HCT116 (cell line): ENCODE results near the gene PTCH2. TPM values are rescaled to one million over a fixed set of nuclear protein-coding genes. Genes with fewer than 3 reads are reported as not detected.

Experiments used
- ATAC-seq: fragments of 200-7000 bp; cut with Tn5 transposase; 2 replicates; pipeline ENCODE4 v1.9.1; 2020; ENCODE audit warnings: mild to moderate bottlenecking, moderate library complexity
- BruUV-seq: library from RNA; stranded (reverse); fragments of 400-500 nt; replicated peaks from 2 replicates; lab custom pipeline; 2021; lab: Mats Ljungman, UMichigan
- CTCF ChIA-PET: fragments of 300-600 bp; sonication (Branson Sonifier 250); formaldehyde crosslinking; loops from one replicate; lab custom pipeline; 2021; ENCODE audit warnings: antibody characterized with exemption; lab: Charles Lee
- POLR2A ChIA-PET: fragments of 300-600, 350-600 bp; sonication (Branson Sonifier 250); formaldehyde crosslinking; loops from one replicate; lab custom pipeline; 2021; ENCODE audit warnings: antibody characterized with exemption; lab: Charles Lee
- RAD21 ChIA-PET, 2 experiments: fragments of 300-600 bp; sonication (Branson Sonifier 250); formaldehyde crosslinking; loops; one replicate each; lab custom pipeline; 2023; ENCODE audit warnings: low total read pairs in 2 of 2; ENCODE audit not compliant: uncharacterized antibody in 2 of 2, unreplicated experiment in 2 of 2, low non-redundant PET in 1 of 2; lab: Charles Lee
- DNase-seq: peaks from one replicate; pipeline ENCODE4 v3.0.0-alpha.2; 2010; ENCODE audit warnings: low read depth, low spot score
- H2AFZ ChIP-seq: fragments of 200-600 bp; shearing (Covaris generic), sonication (generic); 2 replicates; pipeline ENCODE4 v1.6.1; 2017; ENCODE audit warnings: low read depth, mixed run types, mixed read lengths, antibody characterized with exemption, low read length; ENCODE audit not compliant: poor library complexity, severe bottlenecking
- H3K27ac ChIP-seq: 2 replicates; pipeline ENCODE4 v1.5.1; 2012; ENCODE audit warnings: low read depth, low read length
- H3K27me3 ChIP-seq: fragments of 200-600 bp; sonication (generic); 2 replicates; pipeline ENCODE4 v1.6.1; 2016; ENCODE audit warnings: mixed run types, low read length, mixed read lengths; ENCODE audit not compliant: insufficient read depth
- H3K36me3 ChIP-seq, 2 experiments: fragments of 200-500 bp in 1 of 2; fragments of 200-600 bp in 1 of 2; sonication (Bioruptor generic) in 1 of 2; sonication (generic) in 1 of 2; 2 replicates each; pipeline versions ENCODE4 v1.5.1 to v1.6.1; 2014 to 2016; ENCODE audit warnings: low read length in 2 of 2, inconsistent platforms in 1 of 2, mixed read lengths in 1 of 2, mixed run types in 1 of 2; ENCODE audit not compliant: insufficient read depth in 2 of 2, control insufficient read depth in 1 of 2
- H3K4me1 ChIP-seq, 2 experiments: fragments of 200-600 bp in 1 of 2; sonication (generic) in 1 of 2; 2 replicates each; pipeline versions ENCODE4 v1.5.1 to v1.6.1; 2012 to 2017; ENCODE audit warnings: low read length in 2 of 2, inconsistent platforms in 1 of 2, mild to moderate bottlenecking in 1 of 2, mixed read lengths in 1 of 2, mixed run types in 1 of 2, moderate library complexity in 1 of 2; ENCODE audit not compliant: insufficient read depth in 2 of 2, control insufficient read depth in 1 of 2
- H3K4me2 ChIP-seq: fragments of 200-600 bp; sonication (generic); 2 replicates; pipeline ENCODE4 v1.6.1; 2017; ENCODE audit warnings: mixed run types, low read length, mixed read lengths
- H3K4me3 ChIP-seq, 2 experiments: fragments of 200-600 bp in 1 of 2; sonication (generic) in 1 of 2; replicated peaks in 1 of 2; 2 replicates each; pipeline ENCODE4 v1.5.1; 2011 to 2016; ENCODE audit warnings: low read length in 2 of 2, control low read depth in 1 of 2, low read depth in 1 of 2, mild to moderate bottlenecking in 1 of 2, mixed read lengths in 1 of 2, mixed run types in 1 of 2
- H3K79me2 ChIP-seq: fragments of 200-600 bp; sonication (generic); 2 replicates; pipeline ENCODE4 v1.6.1; 2017; ENCODE audit warnings: mild to moderate bottlenecking, mixed run types, low read length, moderate library complexity, mixed read lengths; ENCODE audit not compliant: insufficient read depth
- H3K9ac ChIP-seq: fragments of 200-600 bp; sonication (generic); 2 replicates; pipeline ENCODE4 v1.6.1; 2016; ENCODE audit warnings: low read length, mixed read lengths
- H3K9me2 ChIP-seq: fragments of 200-600 bp; sonication (generic), shearing (Covaris generic); 2 replicates; pipeline ENCODE4 v1.6.1; 2017; ENCODE audit warnings: mixed run types, mild to moderate bottlenecking, moderate library complexity; ENCODE audit not compliant: insufficient read depth
- H3K9me3 ChIP-seq, 2 experiments: fragments of 200-500 bp in 1 of 2; fragments of 200-600 bp in 1 of 2; sonication (Bioruptor generic) in 1 of 2; sonication (generic) in 1 of 2; 2 replicates each; pipeline ENCODE4 v1.6.1; 2014 to 2017; ENCODE audit warnings: low read length in 2 of 2, mixed read lengths in 2 of 2, inconsistent platforms in 1 of 2, low read depth in 1 of 2, mild to moderate bottlenecking in 1 of 2, mixed run types in 1 of 2, moderate library complexity in 1 of 2; ENCODE audit not compliant: control insufficient read depth in 1 of 2, insufficient read depth in 1 of 2
- H4K20me1 ChIP-seq: fragments of 200-600 bp; sonication (generic), shearing (Covaris generic); 2 replicates; pipeline ENCODE4 v1.6.1; 2017; ENCODE audit warnings: mixed run types, mild to moderate bottlenecking, moderate library complexity; ENCODE audit not compliant: insufficient read depth
- CBX3 ChIP-seq: IDR thresholded peaks from 2 replicates; pipeline ENCODE4 v1.6.1; 2012; ENCODE audit warnings: low read depth
- CEBPB ChIP-seq: IDR thresholded peaks from 2 replicates; pipeline ENCODE4 v1.6.1; 2012; ENCODE audit warnings: low read depth
- EZH2phosphoT487 ChIP-seq: fragments of 200-600 bp; IDR thresholded peaks from 2 replicates; pipeline ENCODE4 v1.6.1; 2018; ENCODE audit warnings: antibody characterized with exemption, borderline replicate concordance
- FOSL1 ChIP-seq: IDR thresholded peaks from 2 replicates; pipeline ENCODE4 v1.6.1; 2012; ENCODE audit warnings: low read depth
- MAX ChIP-seq: IDR thresholded peaks from 2 replicates; pipeline ENCODE4 v1.6.1; 2012
- POLR2A ChIP-seq: IDR thresholded peaks from 2 replicates; pipeline ENCODE4 v1.7.0; 2011; ENCODE audit warnings: borderline replicate concordance; ENCODE audit not compliant: insufficient read depth, insufficient read length; ENCODE audit errors: extremely low read depth
- REST ChIP-seq: IDR thresholded peaks from 2 replicates; pipeline ENCODE4 v1.6.1; 2012; ENCODE audit warnings: low read depth
- SP1 ChIP-seq: IDR thresholded peaks from 2 replicates; pipeline ENCODE4 v1.6.1; 2012; ENCODE audit warnings: low read depth
- TCF7L2 ChIP-seq: IDR thresholded peaks from 2 replicates; pipeline ENCODE4 v1.7.0; 2011; ENCODE audit warnings: borderline replicate concordance, inconsistent platforms; ENCODE audit not compliant: insufficient read depth, insufficient read length; ENCODE audit errors: extremely low read depth
- YY1 ChIP-seq: IDR thresholded peaks from 2 replicates; pipeline ENCODE4 v1.6.1; 2011; ENCODE audit warnings: low read length, low read depth, moderate library complexity, mild to moderate bottlenecking; ENCODE audit not compliant: insufficient replicate concordance; ENCODE audit errors: extremely low read depth
- ZBTB33 ChIP-seq: IDR thresholded peaks from 2 replicates; pipeline ENCODE4 v1.6.1; 2011; ENCODE audit warnings: mild to moderate bottlenecking, low read length, moderate library complexity; ENCODE audit not compliant: insufficient replicate concordance; ENCODE audit errors: extremely low read depth
- ZFX ChIP-seq: fragments of 450-650 bp; IDR thresholded peaks from 2 replicates; pipeline ENCODE4 v1.6.1; 2017
- ZNF274 ChIP-seq: fragments of 200-500 bp; sonication (Bioruptor generic); IDR thresholded peaks from 2 replicates; pipeline ENCODE4 v1.6.1; 2014; ENCODE audit warnings: mild to moderate bottlenecking, low read depth, low read length, inconsistent platforms
- intact Hi-C: fragments of 100-400 bp; cut with micrococcal nuclease; formaldehyde crosslinking; loops from 2 replicates; pipeline ENCODE4 v1.10.0; 2022
- total RNA-seq: library from RNA; stranded (reverse); gene quantifications from one replicate; pipeline ENCODE4 v1.2.1, GENCODE V29; 2021; ENCODE audit not compliant: unreplicated experiment

PTCH2 gene
- total RNA-seq, 1 experiment from 2014 or later: 1.3 TPM

GRCh38 chr1:44812822-44813543, 30.1 kb downstream of the PTCH2 start:
- Histone ChIP-seq H4K20me1 (no peaks in the 10 kb centered on the region), H3K9me3 (no peaks in the 10 kb centered on the region), H3K79me2 (no peaks in the 10 kb centered on the region), H3K4me3 (no peak overlapping the region), H3K36me3 (no peaks in the 10 kb centered on the region), H3K9ac (no peak overlapping the region), H2AFZ (no peak overlapping the region), H3K27me3 (no peaks in the 10 kb centered on the region), H3K4me2 (no peak overlapping the region), H3K4me1 (peaks cover 39 to 56% of the 10 kb centered on the region in 2 experiments), H3K27ac (no peak overlapping the region), H3K9me2 (no peaks in the 10 kb centered on the region)
- BruUV-seq: no TSS peak
- TF ChIP-seq FOSL1 (no peak), MAX (no peak), TCF7L2 (no peak), CEBPB (no peak), ZBTB33 (no peak), SP1 (no peak), CBX3 (no peak), YY1 (no peak), EZH2phosphoT487 (no peak), ZFX (no peak), REST (no peak), ZNF274 (no peak), POLR2A (no peak)
- RAD21 ChIA-PET: no interaction called here
- CTCF ChIA-PET: interaction anchor here (2.9 kb wide), 1 partner anchor 13 kb away, joined by 8 read pairs; the partner anchor contains the start of gene PLK3
- intact Hi-C loops: no loop called here
- POLR2A ChIA-PET: interaction anchor here (1.8 to 2.7 kb wide), 2 partner anchors 13 to 92 kb away, joined by 4 to 14 read pairs; partner anchors contain the start of gene PLK3
- ATAC-seq: no peak
- no peak for DNase-seq
